HepG2 (cell line): ENCODE results near the gene ZNF783. TPM values are rescaled to one million over a fixed set of nuclear protein-coding genes. Genes with fewer than 3 reads are reported as not detected.
A peak's percentile ranks its signal among the peaks of the same experiment; 100 is the strongest.

ENCODE experiments used
- ETV5 ChIP-seq: IDR thresholded peaks from 2 replicates; pipeline ENCODE4 v1.6.1; 2018; ENCODE audit warnings: missing biosample characterization, missing genetic modification reagents, inconsistent platforms, borderline replicate concordance
- FLYWCH1 ChIP-seq: sonication (generic); formaldehyde crosslinking; IDR thresholded peaks from 2 replicates; pipeline ENCODE4 v1.8.1; 2023; ENCODE audit warnings: mild to moderate bottlenecking, missing genetic modification reagents
- HOXA7 ChIP-seq: sonication (generic); formaldehyde crosslinking; IDR thresholded peaks from 2 replicates; pipeline ENCODE4 v1.8.1; 2022; ENCODE audit warnings: mild to moderate bottlenecking, missing genetic modification reagents, moderate library complexity
- JDP2 ChIP-seq: sonication (generic); formaldehyde crosslinking; IDR thresholded peaks from 2 replicates; pipeline ENCODE4 v1.8.1; 2022; ENCODE audit warnings: missing genetic modification reagents, borderline replicate concordance
- KMT2A ChIP-seq: sonication (generic); formaldehyde crosslinking; IDR thresholded peaks from 2 replicates; pipeline ENCODE4 v1.4.0; 2020; ENCODE audit warnings: missing genetic modification reagents
- MIER2 ChIP-seq: IDR thresholded peaks from 2 replicates; pipeline ENCODE4 v1.6.1; 2016; ENCODE audit warnings: missing biosample characterization, missing genetic modification reagents
- NBN ChIP-seq: fragments of 450-650 bp; conservative IDR thresholded peaks from 2 replicates; pipeline ENCODE4 v1.6.1; 2017
- NR1H2 ChIP-seq: sonication (generic); formaldehyde crosslinking; IDR thresholded peaks from 2 replicates; pipeline ENCODE4 v1.8.1; 2022; ENCODE audit warnings: low read depth, missing genetic modification reagents, borderline replicate concordance
- PHF21A ChIP-seq: sonication (generic); formaldehyde crosslinking; IDR thresholded peaks from 2 replicates; pipeline ENCODE4 v1.5.0; 2020; ENCODE audit warnings: mild to moderate bottlenecking, missing genetic modification reagents
- SATB2 ChIP-seq: sonication (generic); formaldehyde crosslinking; IDR thresholded peaks from 2 replicates; pipeline ENCODE4 v1.5.0; 2020; ENCODE audit warnings: missing genetic modification reagents
- SIX1 ChIP-seq: sonication (generic); formaldehyde crosslinking; IDR thresholded peaks from 2 replicates; pipeline ENCODE4 v1.4.0; 2020; ENCODE audit warnings: missing genetic modification reagents, borderline replicate concordance
- SNAPC5 ChIP-seq: sonication (generic); formaldehyde crosslinking; IDR thresholded peaks from 2 replicates; pipeline ENCODE4 v1.8.1; 2023; ENCODE audit warnings: mild to moderate bottlenecking, missing genetic modification reagents, borderline replicate concordance
- SOX13 ChIP-seq, 3 experiments: fragments of 450-650 bp in 1 of 3; sonication (generic) in 1 of 3; formaldehyde crosslinking in 1 of 3; IDR thresholded peaks in 2 of 3; conservative IDR thresholded peaks in 1 of 3; 2 replicates each; pipeline versions ENCODE4 v1.5.0 to v1.6.1; 2016 to 2020; ENCODE audit warnings: antibody characterized with exemption in 1 of 3, mild to moderate bottlenecking in 1 of 3, missing compliant biosample characterization in 1 of 3, missing genetic modification reagents in 1 of 3, moderate library complexity in 1 of 3
- SRF ChIP-seq: IDR thresholded peaks from 2 replicates; pipeline ENCODE4 v1.6.1; 2011; ENCODE audit warnings: mild to moderate bottlenecking, low read depth, low read length, moderate library complexity
- TBP ChIP-seq: sonication (generic); formaldehyde crosslinking; IDR thresholded peaks from 2 replicates; pipeline ENCODE4 v1.5.0; 2020; ENCODE audit warnings: missing genetic modification reagents
- TGIF2 ChIP-seq: IDR thresholded peaks from 2 replicates; pipeline ENCODE4 v1.6.1; 2016; ENCODE audit warnings: control low read depth, missing compliant biosample characterization
- ZC3H13 ChIP-seq: sonication (generic); formaldehyde crosslinking; IDR thresholded peaks from 2 replicates; pipeline ENCODE4 v1.8.1; 2023; ENCODE audit warnings: mild to moderate bottlenecking, missing genetic modification reagents, moderate library complexity
- ZHX2 ChIP-seq, 2 experiments: sonication (generic) in 1 of 2; formaldehyde crosslinking in 1 of 2; IDR thresholded peaks; 2 replicates each; pipeline versions ENCODE4 v1.6.1 to v1.9.0; 2014 to 2022; ENCODE audit warnings: antibody characterized with exemption in 1 of 2, borderline replicate concordance in 1 of 2, inconsistent platforms in 1 of 2, low read depth in 1 of 2, missing genetic modification reagents in 1 of 2
- ZNF230 ChIP-seq: sonication (generic); formaldehyde crosslinking; IDR thresholded peaks from 2 replicates; pipeline ENCODE4 v1.4.0; 2020; ENCODE audit warnings: mild to moderate bottlenecking, missing genetic modification reagents
- ZNF331 ChIP-seq: sonication (generic); formaldehyde crosslinking; IDR thresholded peaks from 2 replicates; pipeline ENCODE4 v1.4.0; 2020; ENCODE audit warnings: missing genetic modification reagents
- ZNF333 ChIP-seq: sonication (generic); formaldehyde crosslinking; IDR thresholded peaks from 2 replicates; pipeline ENCODE4 v1.4.0; 2020; ENCODE audit warnings: mild to moderate bottlenecking, missing genetic modification reagents, borderline replicate concordance
- ZNF382 ChIP-seq: sonication (generic); formaldehyde crosslinking; IDR thresholded peaks from 2 replicates; pipeline ENCODE4 v1.5.0; 2020; ENCODE audit warnings: missing genetic modification reagents, mild to moderate bottlenecking, borderline replicate concordance
- ZNF747 ChIP-seq: sonication (generic); formaldehyde crosslinking; IDR thresholded peaks from 2 replicates; pipeline ENCODE4 v1.8.1; 2023; ENCODE audit warnings: missing genetic modification reagents, mild to moderate bottlenecking, borderline replicate concordance
- ZSCAN9 ChIP-seq: IDR thresholded peaks from 2 replicates; pipeline ENCODE4 v1.6.1; 2016; ENCODE audit warnings: borderline replicate concordance
- polyA plus RNA-seq, 8 experiments: library from polyadenylated mRNA; depleted of rRNA in 3 of 8; stranded (reverse) in 7 of 8; unstranded in 1 of 8; fragments of >200 nt; fragmentation: Illumina TruSeq in 4 of 8; extraction: Trizol in 4 of 8; gene quantifications; 2 replicates each; pipeline versions ENCODE4 v1.2.1 to v1.2.3, GENCODE V29; 2011 to 2016; ENCODE audit warnings: low read depth in 4 of 8, missing spikeins in 1 of 8, mixed read lengths in 1 of 8; ENCODE audit not compliant: insufficient read depth in 1 of 8
- total RNA-seq, 5 experiments: library from RNA; depleted of rRNA; stranded (reverse); fragments of >200 nt; fragmentation: Illumina TruSeq; extraction: Trizol; gene quantifications; 2 replicates each; pipeline ENCODE4 v1.2.3, GENCODE V29; 2016; ENCODE audit warnings: low read depth in 1 of 5

Gene ZNF783
- total and polyA plus RNA-seq, 2 of the 13 experiments (the other 11 are each of a cell fraction or from before 2014, with no cell fraction given): 4.1 to 5.2 TPM

- TF ChIP-seq ZNF230 (CRISPR knock-in tag) (peak; percentile 68; the same call in 1 of the 2 replicates), ZNF333 (CRISPR knock-in tag) (no peak; the same call in 1 of the 2 replicates), SIX1 (CRISPR knock-in tag) (no peak), ZNF747 (no peak), ZNF382 (CRISPR knock-in tag) (no peak), ETV5 (CRISPR knock-in tag) (peak; percentile 40; the same call in 1 of the 2 replicates), TBP (no peak), NBN (no peak), JDP2 (CRISPR knock-in tag) (peak; percentile 43; the same call in 1 of the 2 replicates), SOX13 (IDR thresholded peaks at IDR 0.05) (no peak), SOX13 (CRISPR knock-in tag; conservative IDR thresholded peaks at IDR 0.05 in 1 of 2, IDR thresholded peaks at IDR 0.05 in 1 of 2) (peak in 1 of 2 experiments; percentile 44; a peak in 2 of 4 replicates), ZHX2 (IDR thresholded peaks at IDR 0.05; ENCODE audit: low read depth) (no peak), ZHX2 (CRISPR knock-in tag; IDR thresholded peaks at IDR 0.05; ENCODE audit: borderline replicate concordance) (0 out of 2 replicates have a peak, but pooled peaks have one; percentile 61), FLYWCH1 (0 out of 2 replicates have a peak, but pooled peaks have one; percentile 80), MIER2 (CRISPR knock-in tag) (no peak), ZSCAN9 (0 out of 2 replicates have a peak, but pooled peaks have one; percentile 30), NR1H2 (no peak; the same call in 1 of the 2 replicates), HOXA7 (no peak), SATB2 (CRISPR knock-in tag) (0 out of 2 replicates have a peak, but pooled peaks have one; percentile 75), SNAPC5 (no peak), TGIF2 (CRISPR knock-in tag) (no peak), PHF21A (CRISPR knock-in tag) (peak; percentile 72), SRF (no peak), KMT2A (no peak), ZC3H13 (CRISPR knock-in tag) (no peak), ZNF331 (CRISPR knock-in tag) (peak; percentile 76)
These were observed at the start of gene ZNF783 (continued) for GRCh38 chr7:149261829-149262617.
